AG09309 (cell line): ENCODE measurements around the gene CD320.

Experiments used
- DNase-seq: peaks from one replicate; pipeline ENCODE4 v3.0.0-alpha.2; 2010; ENCODE audit warnings: low read depth
- H3K4me3 ChIP-seq: 2 replicates; pipeline ENCODE4 v1.5.1; 2011; ENCODE audit warnings: mild to moderate bottlenecking, low read depth, low read length, moderate library complexity; ENCODE audit not compliant: control insufficient read depth
- TF ChIP-seq, protein P1 (sequence below): IDR thresholded peaks from 2 replicates; pipeline ENCODE4 v1.5.1; 2011; ENCODE audit warnings: mild to moderate bottlenecking, low read depth, low read length, inconsistent platforms; ENCODE audit not compliant: insufficient read depth, control insufficient read depth; ENCODE audit errors: missing control alignments

The CD320 gene

DNA sequence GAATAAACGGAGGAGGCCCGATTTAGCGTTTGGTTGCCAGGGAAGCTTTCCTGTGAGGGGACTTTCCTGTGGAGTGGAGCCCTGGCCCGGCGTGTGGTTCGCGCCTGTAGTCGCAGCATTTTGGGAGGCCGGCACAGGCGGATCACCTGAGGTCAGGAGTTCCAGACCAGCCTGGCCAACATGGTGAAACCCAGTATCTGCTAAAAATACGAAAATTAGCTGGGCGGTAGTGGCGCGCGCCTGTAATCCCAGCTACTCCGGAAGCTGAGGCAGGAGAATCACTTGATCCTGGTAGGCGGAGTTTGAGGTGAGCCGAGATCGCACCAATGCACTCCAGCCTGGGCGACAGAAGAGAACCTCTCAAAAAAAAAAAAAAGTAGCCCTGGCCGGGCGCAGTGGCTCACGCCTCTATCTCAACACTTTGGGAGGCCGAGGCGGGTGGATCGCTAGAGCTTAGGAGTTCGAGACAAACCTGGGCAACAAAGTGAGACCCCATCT is 28.0 kb upstream of the CD320 start:
- TF ChIP-seq, protein P1, sequence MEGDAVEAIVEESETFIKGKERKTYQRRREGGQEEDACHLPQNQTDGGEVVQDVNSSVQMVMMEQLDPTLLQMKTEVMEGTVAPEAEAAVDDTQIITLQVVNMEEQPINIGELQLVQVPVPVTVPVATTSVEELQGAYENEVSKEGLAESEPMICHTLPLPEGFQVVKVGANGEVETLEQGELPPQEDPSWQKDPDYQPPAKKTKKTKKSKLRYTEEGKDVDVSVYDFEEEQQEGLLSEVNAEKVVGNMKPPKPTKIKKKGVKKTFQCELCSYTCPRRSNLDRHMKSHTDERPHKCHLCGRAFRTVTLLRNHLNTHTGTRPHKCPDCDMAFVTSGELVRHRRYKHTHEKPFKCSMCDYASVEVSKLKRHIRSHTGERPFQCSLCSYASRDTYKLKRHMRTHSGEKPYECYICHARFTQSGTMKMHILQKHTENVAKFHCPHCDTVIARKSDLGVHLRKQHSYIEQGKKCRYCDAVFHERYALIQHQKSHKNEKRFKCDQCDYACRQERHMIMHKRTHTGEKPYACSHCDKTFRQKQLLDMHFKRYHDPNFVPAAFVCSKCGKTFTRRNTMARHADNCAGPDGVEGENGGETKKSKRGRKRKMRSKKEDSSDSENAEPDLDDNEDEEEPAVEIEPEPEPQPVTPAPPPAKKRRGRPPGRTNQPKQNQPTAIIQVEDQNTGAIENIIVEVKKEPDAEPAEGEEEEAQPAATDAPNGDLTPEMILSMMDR = no peak
- no peak for DNase-seq
- no peak overlapping the region for H3K4me3 ChIP-seq

DNA sequence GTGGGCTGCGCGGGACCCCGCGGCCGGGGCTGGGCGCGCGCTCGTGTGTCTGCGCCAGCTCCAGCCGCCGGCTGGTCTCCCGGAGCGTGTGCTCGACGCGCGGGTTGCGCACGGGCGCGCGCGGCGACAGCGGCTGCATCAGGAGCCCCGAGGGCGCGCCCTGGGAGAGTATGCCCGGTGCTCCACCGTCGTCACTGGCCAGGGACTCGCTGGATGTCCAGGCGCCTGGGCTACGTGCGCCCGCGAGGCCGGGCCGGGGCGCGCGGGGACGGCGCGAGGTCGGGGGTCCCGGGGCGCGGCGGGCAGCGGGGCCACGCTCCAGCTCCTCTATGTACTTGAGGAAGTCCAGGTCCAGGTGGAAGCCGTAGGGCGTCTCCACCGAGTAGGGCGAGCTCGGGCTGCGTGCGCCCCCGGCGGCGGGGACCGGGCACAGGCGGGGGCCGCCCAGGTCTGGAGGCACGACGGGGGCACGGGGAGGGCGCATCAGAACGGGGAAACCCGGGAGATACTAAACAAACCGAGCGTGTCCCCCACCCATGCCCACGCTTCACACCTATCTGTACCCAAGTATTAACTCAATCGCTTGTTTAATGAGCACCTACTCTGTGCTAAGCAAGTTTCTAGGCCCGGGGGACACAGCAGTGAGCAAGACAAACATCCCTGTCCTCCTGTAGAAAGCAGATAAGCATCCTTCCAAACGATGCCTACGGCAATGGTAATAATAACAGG is 27.3 kb upstream of the CD320 start:
- no peak overlapping the region for H3K4me3 ChIP-seq
- TF ChIP-seq, protein P1 = no peak
- no peak for DNase-seq

DNA sequence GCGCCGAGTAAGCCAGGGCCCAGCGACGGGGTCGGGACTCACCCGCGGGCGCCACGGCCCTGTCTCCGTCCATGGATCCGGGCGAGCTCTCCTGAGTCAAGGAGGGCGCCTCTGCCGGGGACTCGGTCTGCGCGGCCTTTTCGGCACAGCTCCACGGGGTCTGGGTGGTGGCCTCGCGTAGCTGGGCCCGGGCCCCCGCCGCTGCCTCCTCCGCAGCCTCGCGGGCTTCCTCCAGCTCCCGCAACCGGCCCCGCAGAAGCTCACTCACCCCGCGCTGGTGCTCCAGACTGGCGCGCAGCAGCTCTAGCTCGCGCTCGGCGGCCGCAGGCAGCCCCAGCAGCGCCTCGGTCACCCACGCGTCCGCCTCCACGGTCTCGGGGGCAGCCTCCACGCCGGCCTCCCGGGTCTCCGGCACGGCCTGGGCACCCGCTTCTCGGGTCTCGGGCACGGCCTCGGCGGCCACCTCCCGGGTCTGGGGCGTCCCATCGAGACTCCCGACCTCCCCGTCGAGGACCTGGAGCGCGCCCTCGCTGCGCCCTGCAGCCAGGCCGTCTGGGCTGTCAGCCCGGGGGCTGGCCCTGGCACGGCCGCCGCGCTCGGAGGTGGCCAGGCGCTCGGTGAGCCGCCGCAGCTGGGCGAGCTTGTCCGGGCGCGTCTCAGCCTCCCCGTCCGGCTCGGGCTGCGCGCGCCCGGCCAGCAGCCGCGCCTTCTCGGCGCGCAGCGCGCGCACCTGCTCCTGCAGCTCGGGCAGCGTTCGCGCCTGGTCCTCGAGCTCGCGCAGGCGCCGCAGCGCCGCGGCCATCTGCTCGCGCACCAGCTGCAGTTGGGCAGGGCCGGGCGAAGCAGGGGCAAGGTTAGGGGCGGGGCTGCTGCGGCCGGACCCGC is 26.5 kb upstream of the CD320 start:
- no peak for DNase-seq
- TF ChIP-seq, protein P1 = no peak
- H3K4me3 ChIP-seq = no peak overlapping the region; the same call in 1 of the 2 replicates

DNA sequence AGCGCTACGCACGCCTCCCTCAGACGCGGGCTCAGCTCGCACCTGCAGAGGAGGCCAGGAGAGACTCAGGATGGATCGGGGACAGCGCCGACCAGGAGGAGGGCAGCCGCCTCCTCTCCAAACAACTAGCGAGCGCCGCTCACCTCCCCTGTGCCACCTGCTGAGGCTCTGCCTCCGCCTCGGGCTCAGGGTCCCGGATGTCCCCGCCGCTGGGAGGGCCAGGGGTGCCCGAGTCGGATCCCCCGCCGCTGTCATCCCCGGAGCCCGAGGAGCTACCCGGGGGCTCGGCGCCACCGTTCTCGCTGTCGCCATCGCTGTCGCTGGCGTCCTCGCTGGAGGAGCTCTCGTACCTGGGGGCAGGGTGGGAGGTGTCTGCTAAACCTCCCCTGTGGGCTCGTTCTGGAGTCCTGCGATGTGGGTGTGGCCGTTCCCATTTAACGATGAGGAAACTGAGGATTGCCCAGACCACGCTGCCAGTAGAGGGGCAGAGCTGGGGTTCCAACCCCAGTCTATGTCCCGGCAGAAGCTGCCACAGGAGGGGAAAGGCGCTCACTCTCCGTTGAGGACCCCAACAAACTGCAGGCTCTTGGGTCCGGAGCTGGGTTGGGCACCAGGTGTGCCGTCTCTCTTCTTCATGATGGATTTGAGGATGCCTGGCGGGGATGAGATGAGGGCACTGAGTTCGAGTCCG is 25.8 kb upstream of the CD320 start:
- TF ChIP-seq, protein P1 = no peak
- H3K4me3 ChIP-seq = no peak overlapping the region
- DNase-seq = no peak

DNA sequence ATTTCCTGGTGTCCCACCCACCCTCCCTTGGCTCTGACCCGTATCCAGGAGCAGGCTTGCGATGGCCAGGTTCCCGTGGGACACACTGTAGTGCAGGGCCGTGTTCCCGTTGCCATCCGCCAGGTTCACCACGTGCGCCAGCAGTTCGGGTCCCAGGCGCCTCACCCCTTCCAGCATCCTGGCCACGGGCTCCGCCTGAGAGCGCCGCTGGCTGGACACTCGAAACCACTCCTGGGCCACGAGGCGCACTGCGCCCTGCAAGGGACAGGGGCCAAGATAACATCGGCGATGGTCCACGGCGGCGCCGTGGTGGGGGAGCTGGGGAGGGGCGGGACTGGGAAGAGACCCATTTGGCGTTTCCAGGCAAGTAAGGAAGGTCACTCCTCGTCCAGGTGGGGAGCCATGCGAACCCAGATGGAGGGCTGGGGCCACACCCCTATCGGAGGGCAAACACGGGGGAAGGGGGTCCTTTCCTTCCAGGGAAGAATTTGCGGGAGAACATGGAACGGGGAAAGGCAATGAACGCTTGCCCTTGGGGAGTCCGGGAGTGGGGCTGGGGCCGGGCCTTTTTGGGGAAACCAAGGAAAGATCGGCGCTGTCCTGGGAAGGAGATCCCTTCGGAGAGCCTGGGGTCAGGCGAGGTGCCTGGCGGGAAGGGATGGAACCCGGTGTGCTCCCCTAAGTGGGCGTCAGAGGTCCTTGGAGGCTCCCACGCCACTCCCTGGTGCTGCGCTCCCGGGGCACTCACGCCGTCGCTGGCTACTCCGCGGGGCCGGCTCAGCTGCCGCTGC is 25.0 kb upstream of the CD320 start:
- no peak overlapping the region for H3K4me3 ChIP-seq
- TF ChIP-seq, protein P1 = no peak
- no peak for DNase-seq

DNA sequence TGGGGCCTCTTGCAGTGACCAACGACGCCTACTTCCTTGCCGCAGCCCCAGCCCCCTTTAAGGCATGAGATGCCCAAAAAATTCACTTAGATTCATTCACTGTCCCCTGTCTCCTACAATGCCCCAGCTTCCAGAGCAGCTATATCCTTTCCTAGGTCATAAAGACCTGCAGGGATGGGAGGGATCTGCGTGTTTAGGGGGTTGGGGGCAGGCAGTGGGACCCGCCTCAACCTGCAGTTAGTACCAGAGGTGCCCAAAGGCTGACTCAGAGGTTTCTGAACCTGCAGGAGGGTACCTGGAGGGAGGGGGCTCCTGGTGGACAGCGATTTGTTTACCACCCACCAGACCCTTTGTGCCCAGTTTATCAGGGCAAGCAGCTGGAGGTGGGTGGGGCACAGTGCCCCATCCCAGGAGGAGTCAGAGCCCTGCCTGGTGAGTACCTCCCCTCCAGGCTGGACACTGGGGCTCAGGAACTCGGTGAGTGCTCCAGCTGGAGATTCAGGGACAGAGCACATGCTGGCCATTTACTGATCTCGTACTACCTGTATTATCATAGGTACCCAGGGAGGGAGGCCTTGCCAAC is 23.2 kb upstream of the CD320 start:
- H3K4me3 ChIP-seq = no peak overlapping the region
- DNase-seq = no peak
- TF ChIP-seq, protein P1 = no peak
